Activated T-cell treated with anti-CD3 and anti-CD28 coated beads for 4 hours (primary cell): Measurements from ENCODE around the gene ATP13A5.

Experiments
- DNase-seq: peaks from one replicate; pipeline ENCODE4 v3.0.0-alpha.2; 2020

Gene ATP13A5

DNA sequence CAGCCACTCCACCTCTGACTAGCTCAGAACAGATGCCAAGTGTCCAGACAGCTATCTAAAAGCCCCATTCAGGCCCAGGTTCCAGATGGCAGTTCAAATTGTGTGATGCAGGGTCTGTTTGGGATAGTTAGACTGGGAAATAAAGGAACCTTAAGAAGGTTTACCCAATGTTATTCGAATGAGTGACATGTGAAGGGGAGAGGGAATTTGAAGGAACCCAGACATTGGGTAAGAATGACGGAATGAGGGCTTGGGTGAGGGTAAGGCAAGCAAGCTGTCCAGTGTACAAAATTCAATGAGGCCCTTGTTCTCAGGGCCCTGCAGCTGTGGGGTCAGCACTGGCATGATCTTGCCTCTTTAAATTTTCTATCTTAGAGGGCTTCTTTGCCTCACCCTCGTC is 34.1 kb downstream of the ATP13A5 start:
- no peak for DNase-seq

DNA sequence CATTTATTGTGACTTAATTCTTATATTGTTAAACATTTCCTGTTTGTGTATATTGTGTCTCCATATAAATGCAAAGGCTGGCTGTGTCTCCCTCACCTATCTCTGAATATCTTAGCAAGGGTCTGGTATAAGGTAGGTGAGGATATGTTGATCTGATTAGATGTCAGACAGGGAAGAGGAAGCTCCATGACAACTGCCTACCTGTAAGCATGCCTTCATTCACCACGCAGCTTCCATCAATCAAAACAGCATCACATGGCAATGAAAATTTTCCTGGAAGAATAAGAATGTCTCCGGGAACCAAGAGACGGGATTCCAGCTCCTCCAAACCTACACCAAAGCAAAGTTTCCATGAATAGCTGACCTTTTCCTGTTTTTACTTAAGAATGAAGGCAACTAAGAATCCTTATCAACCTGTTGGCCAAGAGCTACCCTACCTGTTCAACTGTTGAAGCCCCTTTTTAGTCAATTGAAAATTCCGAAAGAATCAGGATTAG is 34.8 kb downstream of the ATP13A5 start:
- no peak for DNase-seq

DNA sequence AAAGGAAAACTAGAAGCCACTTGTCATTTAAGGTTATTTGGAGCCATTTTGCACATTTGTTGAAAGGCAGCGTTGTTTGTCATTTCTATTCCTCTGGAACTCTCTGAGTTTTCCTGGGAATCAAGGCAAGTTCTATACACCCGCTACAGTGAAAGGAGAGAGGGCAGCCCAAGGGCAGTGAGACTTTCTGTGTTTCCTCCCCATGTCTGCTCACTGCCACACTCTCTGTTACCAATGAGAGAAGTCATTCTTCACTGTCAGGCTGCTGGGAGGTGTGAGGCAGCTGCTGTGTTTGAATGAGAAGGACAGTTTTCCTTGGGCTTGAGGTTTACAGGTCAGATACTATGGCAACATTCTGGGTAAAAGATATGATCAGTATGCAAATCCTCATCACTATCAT is 36.0 kb downstream of the ATP13A5 start:
- no peak for DNase-seq

DNA sequence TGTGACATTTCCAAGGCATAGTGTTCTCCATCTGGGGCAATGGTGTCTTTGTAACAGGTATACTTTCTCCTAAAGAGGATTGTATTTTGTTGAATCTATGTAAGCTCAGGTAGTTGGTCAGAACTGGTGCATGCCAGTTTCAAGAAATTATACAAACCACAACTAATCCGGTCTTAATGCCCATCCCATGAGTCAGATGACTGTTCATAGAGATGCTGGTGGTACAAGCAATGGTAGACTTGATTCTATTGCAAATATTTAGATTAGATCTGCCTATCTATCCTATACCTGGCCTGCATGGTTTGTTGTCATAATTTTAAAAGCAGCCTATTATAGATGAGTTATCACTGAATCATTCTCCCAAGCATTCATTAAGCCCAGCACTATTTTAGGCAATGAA is 43.5 kb downstream of the ATP13A5 start:
- DNase-seq = no peak

GRCh38 chr3:193333229-193333628 is 45.3 kb downstream of the ATP13A5 start:
- DNase-seq = no peak

GRCh38 chr3:193330555-193331204 is 47.9 kb downstream of the ATP13A5 start:
- DNase-seq = no peak

GRCh38 chr3:193317682-193318300 is 60.8 kb downstream of the ATP13A5 start:
- DNase-seq = no peak

- DNase-seq = no peak
Observed at GRCh38 chr3:193314161-193314560, 64.4 kb downstream of the ATP13A5 start.

- DNase-seq = no peak
Observed at GRCh38 chr3:193313061-193313958, 65.2 kb downstream of the ATP13A5 start.

GRCh38 chr3:193310914-193311723 is 67.4 kb downstream of the ATP13A5 start:
- no peak for DNase-seq

GRCh38 chr3:193305356-193305755 is 73.2 kb downstream of the ATP13A5 start:
- DNase-seq = no peak

DNA sequence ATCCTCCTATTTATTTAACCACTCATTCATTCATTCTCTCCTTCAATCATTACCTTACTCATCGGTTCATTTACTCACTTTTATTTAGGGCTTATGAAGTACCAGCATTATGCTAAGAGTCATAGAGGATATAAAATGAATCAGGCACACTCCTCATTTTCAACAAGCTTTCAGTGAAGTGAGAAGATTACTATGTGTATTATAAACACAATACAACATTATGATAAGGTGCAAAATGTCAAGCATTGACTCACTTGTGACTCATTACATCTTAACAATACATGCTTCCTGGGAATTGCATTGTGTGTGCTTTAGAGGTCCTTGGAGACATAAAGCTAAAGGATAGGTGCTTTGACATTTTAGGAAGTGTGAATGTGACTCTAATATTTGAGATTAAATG is 77.1 kb downstream of the ATP13A5 start:
- no peak for DNase-seq

DNA sequence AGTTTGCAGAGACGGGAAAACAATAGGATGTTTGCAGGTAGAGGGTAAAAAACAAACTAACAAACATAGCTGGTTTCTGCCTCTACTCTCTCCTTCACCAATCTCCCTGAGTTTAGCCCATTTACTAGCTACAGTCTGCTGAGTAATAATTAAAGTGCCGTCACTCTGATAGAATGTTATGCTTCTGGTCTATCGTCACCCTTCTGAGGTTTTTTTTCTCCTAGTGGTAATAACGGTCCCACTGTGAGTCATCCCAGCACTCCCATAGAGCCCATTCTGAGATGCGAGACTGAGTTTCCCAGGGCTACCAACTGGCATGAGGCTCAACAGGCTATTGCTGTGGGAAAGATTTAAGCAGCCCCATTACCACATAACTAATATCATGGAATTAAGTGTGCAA is 81.1 kb downstream of the ATP13A5 start:
- DNase-seq = no peak

- DNase-seq = no peak
Observed at GRCh38 chr3:193295985-193296384, 82.6 kb downstream of the ATP13A5 start.

DNA sequence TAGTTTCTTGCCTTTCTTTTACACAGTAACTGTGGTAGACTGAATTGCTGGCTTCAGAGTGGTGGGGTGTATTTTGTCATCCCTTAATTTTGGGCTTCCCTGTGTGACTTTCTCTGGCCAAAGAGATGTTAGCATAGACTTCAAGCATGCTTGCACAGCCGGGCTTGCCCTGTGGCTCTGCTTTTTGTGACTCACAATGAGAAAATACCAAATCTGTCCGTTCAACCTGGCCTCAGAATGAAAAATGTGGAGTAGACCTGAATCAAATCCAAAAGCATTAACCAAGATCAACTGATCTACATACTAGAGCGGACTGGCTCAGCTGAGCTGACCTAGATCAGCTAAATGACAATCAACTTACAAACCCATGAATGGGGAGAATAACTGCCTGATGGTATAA is 86.2 kb downstream of the ATP13A5 start:
- DNase-seq = no peak

GRCh38 chr3:193271101-193271840 is 107.3 kb downstream of the ATP13A5 start:
- DNase-seq = no peak

DNA sequence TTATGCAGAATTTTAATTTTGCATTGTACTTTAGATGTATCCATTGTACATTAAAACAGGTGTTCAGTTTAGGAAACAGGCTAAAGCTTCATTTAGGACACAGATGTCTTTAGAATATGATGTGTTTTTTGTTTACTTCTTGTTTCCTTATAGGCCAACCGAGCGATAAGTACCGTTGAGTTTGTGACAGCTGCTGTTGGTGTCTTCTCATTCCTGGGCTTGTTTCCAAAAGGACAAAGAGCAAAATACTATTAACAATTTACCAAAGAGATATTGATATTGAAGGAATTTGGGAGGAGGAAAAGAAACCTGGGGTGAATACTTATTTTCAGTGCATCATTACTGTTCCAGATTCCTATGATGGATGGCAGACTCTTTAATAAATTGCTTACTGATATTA is 108.1 kb downstream of the ATP13A5 start:
- DNase-seq = no peak

GRCh38 chr3:193269343-193270028 is 109.1 kb downstream of the ATP13A5 start:
- no peak for DNase-seq

DNA sequence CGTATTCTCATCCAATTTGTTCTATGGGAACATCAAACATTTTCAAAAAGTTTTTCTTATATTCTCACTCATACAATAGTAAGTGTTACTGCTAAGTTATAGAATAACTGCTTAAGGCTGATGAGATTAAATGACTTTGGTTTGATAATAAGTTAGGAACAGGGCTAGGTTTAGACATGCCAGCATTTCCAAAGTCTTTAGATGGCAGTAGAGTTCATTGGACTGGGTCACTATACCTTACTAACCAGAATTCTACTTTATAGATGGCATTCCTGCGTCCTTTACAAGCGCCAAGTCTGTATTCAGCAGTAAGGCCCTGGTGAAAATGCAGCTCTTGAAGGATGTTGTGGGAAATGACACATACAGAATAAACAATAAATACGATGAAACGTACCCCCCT is 115.8 kb downstream of the ATP13A5 start:
- no peak for DNase-seq

GRCh38 chr3:193261970-193262369 is 116.6 kb downstream of the ATP13A5 start:
- DNase-seq = no peak

GRCh38 chr3:193253986-193254660 is 124.4 kb downstream of the ATP13A5 start:
- no peak for DNase-seq
